HCT116 (cell line): Measurements from ENCODE around the gene FBXO34. TPM values are rescaled to one million over a fixed set of nuclear protein-coding genes. Genes with fewer than 3 reads are reported as not detected.

Source experiments
- ATAC-seq: fragments of 200-7000 bp; cut with Tn5 transposase; 2 replicates; pipeline ENCODE4 v1.9.1; 2020; ENCODE audit warnings: mild to moderate bottlenecking, moderate library complexity
- BruUV-seq: library from RNA; stranded (reverse); fragments of 400-500 nt; replicated peaks from 2 replicates; lab custom pipeline; 2021; lab: Mats Ljungman, UMichigan
- CTCF ChIA-PET: fragments of 300-600 bp; sonication (Branson Sonifier 250); formaldehyde crosslinking; loops from one replicate; lab custom pipeline; 2021; ENCODE audit warnings: antibody characterized with exemption; lab: Charles Lee
- POLR2A ChIA-PET: fragments of 300-600, 350-600 bp; sonication (Branson Sonifier 250); formaldehyde crosslinking; loops from one replicate; lab custom pipeline; 2021; ENCODE audit warnings: antibody characterized with exemption; lab: Charles Lee
- RAD21 ChIA-PET, 2 experiments: fragments of 300-600 bp; sonication (Branson Sonifier 250); formaldehyde crosslinking; loops; one replicate each; lab custom pipeline; 2023; ENCODE audit warnings: low total read pairs in 2 of 2; ENCODE audit not compliant: uncharacterized antibody in 2 of 2, unreplicated experiment in 2 of 2, low non-redundant PET in 1 of 2; lab: Charles Lee
- DNase-seq: peaks from one replicate; pipeline ENCODE4 v3.0.0-alpha.2; 2010; ENCODE audit warnings: low read depth, low spot score
- H2AFZ ChIP-seq: fragments of 200-600 bp; shearing (Covaris generic), sonication (generic); 2 replicates; pipeline ENCODE4 v1.6.1; 2017; ENCODE audit warnings: low read depth, mixed run types, mixed read lengths, antibody characterized with exemption, low read length; ENCODE audit not compliant: poor library complexity, severe bottlenecking
- H3K27ac ChIP-seq: 2 replicates; pipeline ENCODE4 v1.5.1; 2012; ENCODE audit warnings: low read depth, low read length
- H3K27me3 ChIP-seq: fragments of 200-600 bp; sonication (generic); 2 replicates; pipeline ENCODE4 v1.6.1; 2016; ENCODE audit warnings: mixed run types, low read length, mixed read lengths; ENCODE audit not compliant: insufficient read depth
- H3K36me3 ChIP-seq, 2 experiments: fragments of 200-500 bp in 1 of 2; fragments of 200-600 bp in 1 of 2; sonication (Bioruptor generic) in 1 of 2; sonication (generic) in 1 of 2; 2 replicates each; pipeline versions ENCODE4 v1.5.1 to v1.6.1; 2014 to 2016; ENCODE audit warnings: low read length in 2 of 2, inconsistent platforms in 1 of 2, mixed read lengths in 1 of 2, mixed run types in 1 of 2; ENCODE audit not compliant: insufficient read depth in 2 of 2, control insufficient read depth in 1 of 2
- H3K4me1 ChIP-seq, 2 experiments: fragments of 200-600 bp in 1 of 2; sonication (generic) in 1 of 2; 2 replicates each; pipeline versions ENCODE4 v1.5.1 to v1.6.1; 2012 to 2017; ENCODE audit warnings: low read length in 2 of 2, inconsistent platforms in 1 of 2, mild to moderate bottlenecking in 1 of 2, mixed read lengths in 1 of 2, mixed run types in 1 of 2, moderate library complexity in 1 of 2; ENCODE audit not compliant: insufficient read depth in 2 of 2, control insufficient read depth in 1 of 2
- H3K4me2 ChIP-seq: fragments of 200-600 bp; sonication (generic); 2 replicates; pipeline ENCODE4 v1.6.1; 2017; ENCODE audit warnings: mixed run types, low read length, mixed read lengths
- H3K4me3 ChIP-seq, 2 experiments: fragments of 200-600 bp in 1 of 2; sonication (generic) in 1 of 2; replicated peaks in 1 of 2; 2 replicates each; pipeline ENCODE4 v1.5.1; 2011 to 2016; ENCODE audit warnings: low read length in 2 of 2, control low read depth in 1 of 2, low read depth in 1 of 2, mild to moderate bottlenecking in 1 of 2, mixed read lengths in 1 of 2, mixed run types in 1 of 2
- H3K79me2 ChIP-seq: fragments of 200-600 bp; sonication (generic); 2 replicates; pipeline ENCODE4 v1.6.1; 2017; ENCODE audit warnings: mild to moderate bottlenecking, mixed run types, low read length, moderate library complexity, mixed read lengths; ENCODE audit not compliant: insufficient read depth
- H3K9ac ChIP-seq: fragments of 200-600 bp; sonication (generic); 2 replicates; pipeline ENCODE4 v1.6.1; 2016; ENCODE audit warnings: low read length, mixed read lengths
- H3K9me2 ChIP-seq: fragments of 200-600 bp; sonication (generic), shearing (Covaris generic); 2 replicates; pipeline ENCODE4 v1.6.1; 2017; ENCODE audit warnings: mixed run types, mild to moderate bottlenecking, moderate library complexity; ENCODE audit not compliant: insufficient read depth
- H3K9me3 ChIP-seq, 2 experiments: fragments of 200-500 bp in 1 of 2; fragments of 200-600 bp in 1 of 2; sonication (Bioruptor generic) in 1 of 2; sonication (generic) in 1 of 2; 2 replicates each; pipeline ENCODE4 v1.6.1; 2014 to 2017; ENCODE audit warnings: low read length in 2 of 2, mixed read lengths in 2 of 2, inconsistent platforms in 1 of 2, low read depth in 1 of 2, mild to moderate bottlenecking in 1 of 2, mixed run types in 1 of 2, moderate library complexity in 1 of 2; ENCODE audit not compliant: control insufficient read depth in 1 of 2, insufficient read depth in 1 of 2
- H4K20me1 ChIP-seq: fragments of 200-600 bp; sonication (generic), shearing (Covaris generic); 2 replicates; pipeline ENCODE4 v1.6.1; 2017; ENCODE audit warnings: mixed run types, mild to moderate bottlenecking, moderate library complexity; ENCODE audit not compliant: insufficient read depth
- ELF1 ChIP-seq: IDR thresholded peaks from 2 replicates; pipeline ENCODE4 v1.6.1; 2012; ENCODE audit warnings: low read depth, borderline replicate concordance
- EZH2phosphoT487 ChIP-seq: fragments of 200-600 bp; IDR thresholded peaks from 2 replicates; pipeline ENCODE4 v1.6.1; 2018; ENCODE audit warnings: antibody characterized with exemption, borderline replicate concordance
- FOSL1 ChIP-seq: IDR thresholded peaks from 2 replicates; pipeline ENCODE4 v1.6.1; 2012; ENCODE audit warnings: low read depth
- REST ChIP-seq: IDR thresholded peaks from 2 replicates; pipeline ENCODE4 v1.6.1; 2012; ENCODE audit warnings: low read depth
- intact Hi-C: fragments of 100-400 bp; cut with micrococcal nuclease; formaldehyde crosslinking; loops from 2 replicates; pipeline ENCODE4 v1.10.0; 2022
- total RNA-seq: library from RNA; stranded (reverse); gene quantifications from one replicate; pipeline ENCODE4 v1.2.1, GENCODE V29; 2021; ENCODE audit not compliant: unreplicated experiment

The FBXO34 gene
- total RNA-seq, 1 experiment from 2014 or later, result 26.9 TPM

DNA sequence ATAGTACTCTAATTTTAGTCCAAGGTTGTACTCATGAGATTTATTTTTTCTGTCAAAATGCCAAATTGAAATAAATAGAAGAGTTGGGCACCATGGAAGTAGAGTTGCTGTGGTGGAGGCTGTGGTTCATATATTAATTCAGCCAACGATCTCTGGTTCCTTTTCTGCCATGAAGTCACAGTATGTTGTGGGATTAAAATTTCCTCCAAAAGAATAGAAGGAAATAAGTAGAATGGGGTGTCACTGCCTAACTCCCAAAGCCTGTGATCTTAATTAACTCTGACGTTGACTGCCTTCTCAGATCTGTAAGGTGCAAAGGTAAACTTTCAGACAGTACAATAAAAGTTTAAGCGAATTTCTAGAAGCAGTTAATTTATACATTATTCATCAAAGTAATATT, 37.6 kb upstream of the FBXO34 start:
- no peak for DNase-seq
- ATAC-seq, result no peak

GRCh38 chr14:55238019-55238680, 33.1 kb upstream of the FBXO34 start:
- BruUV-seq, result no TSS peak
- RAD21 ChIA-PET, result no interaction called here
- no peaks in the 10 kb centered on the region for H3K36me3 ChIP-seq
- CTCF ChIA-PET, result no interaction called here
- TF ChIP-seq EZH2phosphoT487 (no peak), REST (no peak)
- POLR2A ChIA-PET, result no interaction called here
- H3K4me3 ChIP-seq, result no peak overlapping the region
- H2AFZ ChIP-seq, result no peak overlapping the region
- H3K9ac ChIP-seq, result no peak overlapping the region
- DNase-seq (no peak), ATAC-seq (no peak)
- H3K9me3 ChIP-seq, result no peaks in the 10 kb centered on the region
- intact Hi-C loops, result no loop called here
- H3K79me2 ChIP-seq, result no peaks in the 10 kb centered on the region
- peaks cover 6% of the 10 kb centered on the region; the same call in 1 of the 2 replicates for H3K27me3 ChIP-seq
- no peaks in the 10 kb centered on the region for H3K4me1 ChIP-seq
- H4K20me1 ChIP-seq, result no peaks in the 10 kb centered on the region
- H3K27ac ChIP-seq, result no peak overlapping the region
- H3K4me2 ChIP-seq, result no peak overlapping the region
- H3K9me2 ChIP-seq, result no peaks in the 10 kb centered on the region

More for the DNA sequence above, 37.6 kb upstream of the FBXO34 start:
- ChIA-PET CTCF (no interaction called here), POLR2A (no interaction called here), RAD21 (no interaction called here)
- no peak for TF ChIP-seq FOSL1
- TF ChIP-seq ELF1, result no peak
- no peaks in the 10 kb centered on the region for H3K79me2 ChIP-seq
- no peaks in the 10 kb centered on the region for H3K9me2 ChIP-seq
- H3K27ac ChIP-seq, result no peak overlapping the region
- H4K20me1 ChIP-seq, result no peaks in the 10 kb centered on the region
- H3K4me3 ChIP-seq, result no peak overlapping the region
- no peaks in the 10 kb centered on the region for H3K4me1 ChIP-seq
- no peak overlapping the region for H2AFZ ChIP-seq
- no peak overlapping the region for H3K9ac ChIP-seq
- peaks cover 6% of the 10 kb centered on the region; the same call in 1 of the 2 replicates for H3K27me3 ChIP-seq
- intact Hi-C loops, result no loop called here
- H3K4me2 ChIP-seq, result no peak overlapping the region
- no peaks in the 10 kb centered on the region for H3K9me3 ChIP-seq
- no TSS peak for BruUV-seq
- H3K36me3 ChIP-seq, result no peaks in the 10 kb centered on the region
